Neural crest cell (in vitro differentiated cells): ENCODE measurements around the gene SLC26A2. TPM values are rescaled to one million over a fixed set of nuclear protein-coding genes. Genes with fewer than 3 reads are reported as not detected.

Experiments used
- DNase-seq: peaks from one replicate; pipeline ENCODE4 v3.0.0; 2021; ENCODE audit warnings: low read depth, mixed read lengths, low spot score
- H3K27ac Mint-ChIP-seq: one replicate; pipeline ENCODE4 v1.8.0; 2021; ENCODE audit warnings: mild to moderate bottlenecking, mixed read lengths; ENCODE audit not compliant: unreplicated experiment
- H3K27me3 Mint-ChIP-seq: 2 replicates; pipeline ENCODE4 v1.8.0; 2021; ENCODE audit warnings: low read depth, mild to moderate bottlenecking, mixed read lengths
- H3K36me3 Mint-ChIP-seq: 2 replicates; pipeline ENCODE4 v1.8.0; 2021; ENCODE audit warnings: low read depth, mild to moderate bottlenecking, mixed read lengths
- H3K4me1 Mint-ChIP-seq: 2 replicates; pipeline ENCODE4 v1.8.0; 2021; ENCODE audit warnings: mixed read lengths
- H3K4me3 Mint-ChIP-seq: one replicate; pipeline ENCODE4 v1.8.0; 2021; ENCODE audit warnings: mild to moderate bottlenecking, mixed read lengths
- H3K9me3 Mint-ChIP-seq: 2 replicates; pipeline ENCODE4 v1.8.0; 2021; ENCODE audit warnings: mixed read lengths
- total RNA-seq: library from RNA; stranded (reverse); gene quantifications from 2 replicates; pipeline ENCODE4 v1.2.1, GENCODE V29; 2021
- TF ChIP-seq, protein P1 (sequence below): fragments of 200-600 bp; sonication (generic); conservative IDR thresholded peaks from 2 replicates; pipeline ENCODE4 v1.5.0; 2021; ENCODE audit warnings: antibody characterized with exemption, mild to moderate bottlenecking

SLC26A2 gene
- total RNA-seq, 1 donor from 2014 or later, result 14.3 TPM

DNA sequence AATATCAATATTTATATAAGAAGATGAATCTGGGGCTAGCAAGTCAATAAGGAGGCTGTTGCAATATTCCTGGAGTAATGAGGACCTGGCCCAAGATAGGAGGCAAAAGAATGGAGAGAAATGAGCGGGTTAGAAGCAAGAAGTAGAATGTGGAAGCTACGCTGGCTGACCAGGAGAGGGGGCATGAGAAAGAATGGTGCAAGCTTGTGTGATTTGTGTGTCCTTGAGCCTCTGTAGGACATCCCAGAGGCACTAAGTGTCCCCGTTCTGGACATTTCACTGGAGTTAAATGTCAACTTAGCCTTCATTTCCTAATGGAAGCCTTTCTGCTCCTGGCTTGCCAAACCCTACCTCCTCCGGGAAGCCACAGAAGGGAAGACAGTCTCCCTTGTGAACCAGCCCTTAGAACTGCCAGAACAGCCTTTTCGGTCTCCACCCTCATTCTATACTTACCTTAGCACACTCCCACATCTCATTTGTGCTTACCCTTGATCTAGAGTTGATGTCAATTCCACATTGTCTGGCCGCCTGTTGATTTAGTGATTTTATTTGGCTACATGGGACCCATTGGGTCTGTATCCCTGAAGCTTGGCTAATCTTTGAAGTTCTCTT, 9.3 kb upstream of the SLC26A2 start:
- Mint-ChIP-seq H3K27ac (no peak overlapping the region), H3K27me3 (no peaks in the 10 kb centered on the region), H3K4me3 (no peak overlapping the region), H3K4me1 (no peaks in the 10 kb centered on the region), H3K36me3 (no peaks in the 10 kb centered on the region), H3K9me3 (no peaks in the 10 kb centered on the region)
- no peak for DNase-seq
- TF ChIP-seq, protein P1, sequence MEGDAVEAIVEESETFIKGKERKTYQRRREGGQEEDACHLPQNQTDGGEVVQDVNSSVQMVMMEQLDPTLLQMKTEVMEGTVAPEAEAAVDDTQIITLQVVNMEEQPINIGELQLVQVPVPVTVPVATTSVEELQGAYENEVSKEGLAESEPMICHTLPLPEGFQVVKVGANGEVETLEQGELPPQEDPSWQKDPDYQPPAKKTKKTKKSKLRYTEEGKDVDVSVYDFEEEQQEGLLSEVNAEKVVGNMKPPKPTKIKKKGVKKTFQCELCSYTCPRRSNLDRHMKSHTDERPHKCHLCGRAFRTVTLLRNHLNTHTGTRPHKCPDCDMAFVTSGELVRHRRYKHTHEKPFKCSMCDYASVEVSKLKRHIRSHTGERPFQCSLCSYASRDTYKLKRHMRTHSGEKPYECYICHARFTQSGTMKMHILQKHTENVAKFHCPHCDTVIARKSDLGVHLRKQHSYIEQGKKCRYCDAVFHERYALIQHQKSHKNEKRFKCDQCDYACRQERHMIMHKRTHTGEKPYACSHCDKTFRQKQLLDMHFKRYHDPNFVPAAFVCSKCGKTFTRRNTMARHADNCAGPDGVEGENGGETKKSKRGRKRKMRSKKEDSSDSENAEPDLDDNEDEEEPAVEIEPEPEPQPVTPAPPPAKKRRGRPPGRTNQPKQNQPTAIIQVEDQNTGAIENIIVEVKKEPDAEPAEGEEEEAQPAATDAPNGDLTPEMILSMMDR, result no peak

DNA sequence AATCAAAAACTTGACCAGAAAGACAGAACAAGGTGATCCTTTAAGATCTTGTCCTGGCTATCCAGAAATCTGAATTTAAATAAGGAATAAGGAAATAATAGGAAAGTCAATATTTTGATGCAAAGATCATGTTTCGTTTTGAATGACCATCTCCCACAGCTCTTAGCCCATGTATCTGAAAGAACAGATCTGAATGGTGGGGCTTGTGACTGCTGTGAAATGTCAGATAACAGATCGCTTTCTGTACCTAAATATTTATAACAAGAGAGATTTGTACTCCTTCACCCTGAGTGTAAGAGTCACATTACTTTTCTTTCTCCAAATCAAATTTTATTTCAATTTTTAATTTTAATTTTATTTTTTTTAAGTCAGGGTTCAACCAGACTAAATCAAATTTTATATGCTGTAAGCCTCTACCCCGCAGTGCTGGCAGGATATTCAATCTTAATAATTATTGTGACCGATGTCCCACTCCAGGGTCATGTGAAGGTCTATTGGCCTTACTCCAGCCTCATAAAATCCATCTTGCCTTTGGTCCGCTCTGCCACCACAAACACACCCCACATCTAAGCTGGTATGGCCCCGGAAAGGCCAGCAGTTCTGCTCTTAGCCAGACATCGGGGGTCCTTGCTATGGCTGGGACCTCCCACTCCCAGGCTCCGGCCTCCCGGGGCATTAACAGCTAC, 7.0 kb upstream of the SLC26A2 start:
- no peak for DNase-seq
- Mint-ChIP-seq H3K36me3 (no peaks in the 10 kb centered on the region), H3K27me3 (no peaks in the 10 kb centered on the region), H3K4me3 (no peak overlapping the region), H3K27ac (no peak overlapping the region), H3K9me3 (no peaks in the 10 kb centered on the region), H3K4me1 (no peaks in the 10 kb centered on the region)
- TF ChIP-seq, protein P1, result no peak

DNA sequence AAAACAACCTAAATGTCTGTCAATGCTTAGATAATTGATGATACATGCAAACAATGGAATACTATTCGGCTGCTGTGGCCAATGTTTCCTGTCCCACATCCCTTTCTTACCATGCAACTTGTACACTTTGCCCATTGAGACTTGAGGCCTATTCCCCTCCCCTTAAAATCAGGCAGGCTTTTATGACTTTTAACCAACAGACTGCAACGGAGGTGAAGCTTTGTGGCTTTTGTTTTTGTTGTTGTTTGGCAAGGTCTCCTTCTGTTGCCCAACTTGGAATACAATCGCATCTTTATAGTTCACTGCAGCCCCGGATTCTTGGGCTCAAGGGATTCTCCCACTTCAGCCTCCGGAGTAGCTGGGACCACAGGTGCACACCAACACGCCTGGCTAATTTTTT, 5.8 kb upstream of the SLC26A2 start:
- Mint-ChIP-seq H3K27me3 (no peaks in the 10 kb centered on the region), H3K27ac (no peak overlapping the region), H3K36me3 (no peaks in the 10 kb centered on the region), H3K9me3 (no peaks in the 10 kb centered on the region), H3K4me1 (peaks cover 6% of the 10 kb centered on the region), H3K4me3 (no peak overlapping the region)
- no peak for DNase-seq
- TF ChIP-seq, protein P1, result no peak

DNA sequence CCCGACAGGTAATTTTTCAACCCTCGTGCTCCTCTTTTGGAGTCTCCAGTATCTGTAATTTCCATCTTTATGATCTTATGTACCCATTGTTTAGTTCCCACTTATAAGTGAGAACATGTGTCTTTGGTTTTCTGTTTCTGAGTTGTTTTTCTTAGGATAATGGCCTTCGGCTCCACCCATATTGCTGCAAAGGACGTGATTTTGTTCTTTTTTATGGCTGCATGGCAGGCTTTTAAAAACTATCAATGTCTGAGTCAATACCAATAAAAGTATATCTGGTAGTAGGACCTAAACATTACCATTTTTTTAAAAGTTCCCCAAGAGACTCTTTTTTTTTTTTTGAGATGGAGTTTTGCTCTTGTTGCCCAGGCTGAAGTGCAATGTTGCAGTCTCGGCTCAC, 3.9 kb upstream of the SLC26A2 start:
- Mint-ChIP-seq H3K9me3 (no peaks in the 10 kb centered on the region), H3K4me3 (no peak overlapping the region), H3K27ac (no peak overlapping the region), H3K4me1 (peaks cover 19% of the 10 kb centered on the region), H3K27me3 (no peaks in the 10 kb centered on the region), H3K36me3 (no peaks in the 10 kb centered on the region)
- TF ChIP-seq, protein P1, result no peak
- no peak for DNase-seq

DNA sequence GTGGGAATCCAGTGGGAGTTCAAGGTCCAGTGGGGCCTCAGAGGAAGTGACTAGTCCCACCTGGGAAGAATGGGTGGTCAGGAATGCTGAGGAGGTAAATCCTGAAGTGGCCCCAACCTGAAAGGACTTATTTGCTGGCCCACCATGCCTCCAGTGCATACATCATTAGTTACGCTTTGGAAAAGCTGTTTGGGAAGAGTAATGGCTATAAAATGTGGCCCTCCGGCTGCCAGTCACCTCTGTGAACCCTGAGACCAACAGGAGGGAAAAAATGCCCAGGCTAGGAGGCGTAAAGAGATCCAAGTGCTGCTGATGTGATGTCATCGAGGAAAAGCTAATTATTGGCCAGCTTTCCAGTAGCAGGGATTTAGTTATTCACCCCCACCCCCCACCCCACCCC, 2.7 kb upstream of the SLC26A2 start:
- TF ChIP-seq, protein P1, result no peak
- Mint-ChIP-seq H3K4me3 (no peak overlapping the region), H3K36me3 (no peaks in the 10 kb centered on the region), H3K4me1 (peaks cover 29% of the 10 kb centered on the region), H3K27me3 (no peaks in the 10 kb centered on the region), H3K9me3 (no peaks in the 10 kb centered on the region), H3K27ac (no peak overlapping the region)
- no peak for DNase-seq
